ENCODE results near the gene TEX51.

The TEX51 gene

DNA sequence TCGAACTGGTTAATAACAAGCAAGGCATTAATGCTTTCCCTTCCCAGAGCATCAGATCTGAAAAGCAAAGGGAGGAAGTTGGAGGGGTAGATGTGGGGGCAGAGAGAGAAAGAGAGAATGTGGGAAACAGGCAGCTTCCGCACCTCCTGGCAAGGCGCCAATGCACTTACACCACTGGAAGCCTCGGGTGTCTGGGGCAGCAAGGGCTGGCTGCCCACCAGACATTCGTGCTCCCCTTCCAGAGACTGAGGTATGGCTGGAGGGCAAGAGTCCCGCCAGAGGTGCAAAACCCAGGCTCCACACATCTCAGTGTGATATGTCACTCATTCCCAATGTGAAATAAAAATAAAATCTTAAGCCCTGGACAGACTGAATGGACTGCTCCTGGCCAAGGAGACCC is 46.4 kb downstream of the TEX51 start:
- no peak overlapping the region for H3K4me3 ChIP-seq (ENCODE audit: low read length)
- TF ChIP-seq, protein P1, sequence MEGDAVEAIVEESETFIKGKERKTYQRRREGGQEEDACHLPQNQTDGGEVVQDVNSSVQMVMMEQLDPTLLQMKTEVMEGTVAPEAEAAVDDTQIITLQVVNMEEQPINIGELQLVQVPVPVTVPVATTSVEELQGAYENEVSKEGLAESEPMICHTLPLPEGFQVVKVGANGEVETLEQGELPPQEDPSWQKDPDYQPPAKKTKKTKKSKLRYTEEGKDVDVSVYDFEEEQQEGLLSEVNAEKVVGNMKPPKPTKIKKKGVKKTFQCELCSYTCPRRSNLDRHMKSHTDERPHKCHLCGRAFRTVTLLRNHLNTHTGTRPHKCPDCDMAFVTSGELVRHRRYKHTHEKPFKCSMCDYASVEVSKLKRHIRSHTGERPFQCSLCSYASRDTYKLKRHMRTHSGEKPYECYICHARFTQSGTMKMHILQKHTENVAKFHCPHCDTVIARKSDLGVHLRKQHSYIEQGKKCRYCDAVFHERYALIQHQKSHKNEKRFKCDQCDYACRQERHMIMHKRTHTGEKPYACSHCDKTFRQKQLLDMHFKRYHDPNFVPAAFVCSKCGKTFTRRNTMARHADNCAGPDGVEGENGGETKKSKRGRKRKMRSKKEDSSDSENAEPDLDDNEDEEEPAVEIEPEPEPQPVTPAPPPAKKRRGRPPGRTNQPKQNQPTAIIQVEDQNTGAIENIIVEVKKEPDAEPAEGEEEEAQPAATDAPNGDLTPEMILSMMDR (IDR thresholded peaks at IDR 0.05; ENCODE audit: insufficient read depth, low read depth, low read length, missing control alignments) = no peak
- no peak for DNase-seq (ENCODE audit: low read depth)

- no peak overlapping the region for H3K4me3 ChIP-seq (ENCODE audit: low read length)
- TF ChIP-seq, protein P1 (IDR thresholded peaks at IDR 0.05; ENCODE audit: insufficient read depth, low read depth, low read length, missing control alignments) = no peak
- DNase-seq (ENCODE audit: low read depth) = no peak
These were observed 47.8 kb downstream of the TEX51 start for GRCh38 chr2:126946318-126947102.

- TF ChIP-seq, protein P1 (IDR thresholded peaks at IDR 0.05; ENCODE audit: insufficient read depth, low read depth, low read length, missing control alignments) = no peak
- no peak for DNase-seq (ENCODE audit: low read depth)
- no peak overlapping the region for H3K4me3 ChIP-seq (ENCODE audit: low read length)
These were observed 48.4 kb downstream of the TEX51 start for GRCh38 chr2:126947103-126947429.

- TF ChIP-seq, protein P1 (IDR thresholded peaks at IDR 0.05; ENCODE audit: insufficient read depth, low read depth, low read length, missing control alignments) = no peak
- H3K4me3 ChIP-seq (ENCODE audit: low read length) = no peak overlapping the region
- no peak for DNase-seq (ENCODE audit: low read depth)
These were observed 51.1 kb downstream of the TEX51 start for GRCh38 chr2:126949775-126950174.

GRCh38 chr2:126950504-126950903 is 51.8 kb downstream of the TEX51 start:
- DNase-seq (ENCODE audit: low read depth) = no peak
- H3K4me3 ChIP-seq (ENCODE audit: low read length) = no peak overlapping the region
- TF ChIP-seq, protein P1 (IDR thresholded peaks at IDR 0.05; ENCODE audit: insufficient read depth, low read depth, low read length, missing control alignments) = no peak
